ENCODE results near the gene WNK2.

Gene WNK2

GRCh38 chr9:93166699-93167098 is 17.2 kb upstream of the WNK2 start:
- Histone ChIP-seq H3K27me3 (ENCODE audit: low read length) (no peaks in the 10 kb centered on the region), H3K36me3 (ENCODE audit: low read length) (no peaks in the 10 kb centered on the region), H3K9ac (ENCODE audit: low read length) (no peak overlapping the region), H3F3A (ENCODE audit: insufficient read depth) (no peaks in the 10 kb centered on the region), H3K9me2 (replicated peaks; ENCODE audit: insufficient read depth, low read length) (no peaks in the 10 kb centered on the region), H3K4me3 (ENCODE audit: insufficient read depth, low read length, poor library complexity, severe bottlenecking) (no peak overlapping the region), H3K79me2 (ENCODE audit: insufficient read depth, low read length) (no peaks in the 10 kb centered on the region), H4K20me1 (ENCODE audit: low read depth, low read length) (no peaks in the 10 kb centered on the region), H3K9me3 (ENCODE audit: insufficient read depth, low read length) (no peaks in the 10 kb centered on the region), H2AFZ (ENCODE audit: low read depth, low read length, severe bottlenecking) (no peak overlapping the region), H3K27ac (ENCODE audit: low read depth, low read length) (no peak overlapping the region), H3K4me2 (ENCODE audit: low read depth, low read length, poor library complexity, severe bottlenecking) (no peak overlapping the region)
- TF ChIP-seq EZH2phosphoT487 (conservative IDR thresholded peaks at IDR 0.05; ENCODE audit: low read length) (no peak), CTCF (IDR thresholded peaks at IDR 0.05; ENCODE audit: insufficient read depth, low read length, poor library complexity, severe bottlenecking) (no peak)

- no peak for TF ChIP-seq EZH2phosphoT487 (conservative IDR thresholded peaks at IDR 0.05; ENCODE audit: low read length)
- no peak for TF ChIP-seq CTCF (IDR thresholded peaks at IDR 0.05; ENCODE audit: insufficient read depth, low read length, poor library complexity, severe bottlenecking)
- Histone ChIP-seq H3K27me3 (ENCODE audit: low read length) (no peaks in the 10 kb centered on the region), H3K9me2 (replicated peaks; ENCODE audit: insufficient read depth, low read length) (no peaks in the 10 kb centered on the region), H3K79me2 (ENCODE audit: insufficient read depth, low read length) (no peaks in the 10 kb centered on the region), H3F3A (ENCODE audit: insufficient read depth) (no peaks in the 10 kb centered on the region), H2AFZ (ENCODE audit: low read depth, low read length, severe bottlenecking) (no peak overlapping the region), H3K4me2 (ENCODE audit: low read depth, low read length, poor library complexity, severe bottlenecking) (no peak overlapping the region), H3K36me3 (ENCODE audit: low read length) (no peaks in the 10 kb centered on the region), H3K9me3 (ENCODE audit: insufficient read depth, low read length) (no peaks in the 10 kb centered on the region), H3K27ac (ENCODE audit: low read depth, low read length) (no peak overlapping the region), H3K9ac (ENCODE audit: low read length) (no peak overlapping the region), H3K4me3 (ENCODE audit: insufficient read depth, low read length, poor library complexity, severe bottlenecking) (no peak overlapping the region), H4K20me1 (ENCODE audit: low read depth, low read length) (no peaks in the 10 kb centered on the region)
Observed at GRCh38 chr9:93167185-93167584, 16.8 kb upstream of the WNK2 start.

DNA sequence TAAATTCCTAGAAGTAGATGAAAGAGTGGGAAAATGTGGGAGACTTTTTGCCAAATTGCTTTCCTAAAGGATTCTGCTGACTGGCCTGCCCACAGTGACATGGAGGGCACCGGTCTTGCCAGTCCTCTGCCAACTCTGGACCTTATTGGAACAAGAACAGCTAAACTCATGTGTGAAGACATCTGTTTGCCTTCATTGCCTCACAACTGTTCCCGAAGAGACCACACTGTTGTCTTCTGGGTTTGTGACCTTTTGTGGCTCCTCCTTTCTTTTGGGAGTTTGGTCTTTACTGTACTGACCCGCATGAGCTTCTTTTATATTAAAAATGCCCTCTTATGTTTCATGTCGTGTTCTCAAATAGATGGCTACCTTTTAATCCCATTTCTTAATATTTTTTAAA is 16.1 kb upstream of the WNK2 start:
- no peaks in the 10 kb centered on the region for H3K79me2 ChIP-seq (ENCODE audit: insufficient read depth, low read length)
- H3K9me3 ChIP-seq (ENCODE audit: insufficient read depth, low read length), result no peaks in the 10 kb centered on the region
- no peak for TF ChIP-seq EZH2phosphoT487 (conservative IDR thresholded peaks at IDR 0.05; ENCODE audit: low read length)
- TF ChIP-seq CTCF (IDR thresholded peaks at IDR 0.05; ENCODE audit: insufficient read depth, low read length, poor library complexity, severe bottlenecking), result no peak
- no peak overlapping the region for H3K4me2 ChIP-seq (ENCODE audit: low read depth, low read length, poor library complexity, severe bottlenecking)
- H3K9me2 ChIP-seq (replicated peaks; ENCODE audit: insufficient read depth, low read length), result no peaks in the 10 kb centered on the region
- H3K9ac ChIP-seq (ENCODE audit: low read length), result no peak overlapping the region
- H3K27ac ChIP-seq (ENCODE audit: low read depth, low read length), result no peak overlapping the region
- H2AFZ ChIP-seq (ENCODE audit: low read depth, low read length, severe bottlenecking), result no peak overlapping the region
- H4K20me1 ChIP-seq (ENCODE audit: low read depth, low read length), result no peaks in the 10 kb centered on the region
- no peak overlapping the region for H3K4me3 ChIP-seq (ENCODE audit: insufficient read depth, low read length, poor library complexity, severe bottlenecking)
- H3K36me3 ChIP-seq (ENCODE audit: low read length), result no peaks in the 10 kb centered on the region
- H3K27me3 ChIP-seq (ENCODE audit: low read length), result no peaks in the 10 kb centered on the region
- H3F3A ChIP-seq (ENCODE audit: insufficient read depth), result no peaks in the 10 kb centered on the region

DNA sequence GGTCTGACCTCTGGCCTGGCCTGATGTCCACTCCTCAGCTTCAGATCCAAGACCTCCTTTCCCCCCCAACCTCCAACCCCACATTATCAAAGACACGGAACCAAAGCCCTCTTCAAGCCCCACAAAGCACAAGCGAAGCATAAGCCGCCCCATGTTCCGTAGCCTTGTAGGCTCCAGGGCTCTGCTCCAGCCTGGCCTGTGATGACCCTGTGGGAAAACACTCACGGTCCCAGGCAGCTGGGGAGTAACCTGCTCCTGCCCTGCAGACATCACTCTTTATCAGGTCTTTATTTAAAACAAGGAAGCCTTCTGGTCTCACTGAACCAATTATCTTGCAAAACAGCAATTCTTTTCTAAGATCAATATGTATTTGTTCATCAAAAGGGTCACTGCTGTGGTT is 15.4 kb upstream of the WNK2 start:
- Histone ChIP-seq H3K4me2 (ENCODE audit: low read depth, low read length, poor library complexity, severe bottlenecking) (no peak overlapping the region), H3K9me3 (ENCODE audit: insufficient read depth, low read length) (no peaks in the 10 kb centered on the region), H3K4me3 (ENCODE audit: insufficient read depth, low read length, poor library complexity, severe bottlenecking) (no peak overlapping the region), H3K79me2 (ENCODE audit: insufficient read depth, low read length) (no peaks in the 10 kb centered on the region), H3K9me2 (replicated peaks; ENCODE audit: insufficient read depth, low read length) (no peaks in the 10 kb centered on the region), H3K27ac (ENCODE audit: low read depth, low read length) (no peak overlapping the region), H4K20me1 (ENCODE audit: low read depth, low read length) (no peaks in the 10 kb centered on the region), H3K27me3 (ENCODE audit: low read length) (no peaks in the 10 kb centered on the region), H3K9ac (ENCODE audit: low read length) (no peak overlapping the region), H3F3A (ENCODE audit: insufficient read depth) (no peaks in the 10 kb centered on the region), H2AFZ (ENCODE audit: low read depth, low read length, severe bottlenecking) (no peak overlapping the region), H3K36me3 (ENCODE audit: low read length) (no peaks in the 10 kb centered on the region)
- TF ChIP-seq CTCF (IDR thresholded peaks at IDR 0.05; ENCODE audit: insufficient read depth, low read length, poor library complexity, severe bottlenecking) (no peak), EZH2phosphoT487 (conservative IDR thresholded peaks at IDR 0.05; ENCODE audit: low read length) (no peak)
